Airway epithelial cell (primary cell): ENCODE results near the gene PCDHB3. TPM values are rescaled to one million over a fixed set of nuclear protein-coding genes. Genes with fewer than 3 reads are reported as not detected.

Source experiments
- total RNA-seq: library from RNA; depleted of rRNA; stranded (reverse); fragments of >200 nt; gene quantifications from 2 replicates; pipeline ENCODE4 v1.2.3, GENCODE V29; 2015

The PCDHB3 gene
- 0.05 TPM in 1 of 2 replicates, not detected in the other for total RNA-seq

DNA sequence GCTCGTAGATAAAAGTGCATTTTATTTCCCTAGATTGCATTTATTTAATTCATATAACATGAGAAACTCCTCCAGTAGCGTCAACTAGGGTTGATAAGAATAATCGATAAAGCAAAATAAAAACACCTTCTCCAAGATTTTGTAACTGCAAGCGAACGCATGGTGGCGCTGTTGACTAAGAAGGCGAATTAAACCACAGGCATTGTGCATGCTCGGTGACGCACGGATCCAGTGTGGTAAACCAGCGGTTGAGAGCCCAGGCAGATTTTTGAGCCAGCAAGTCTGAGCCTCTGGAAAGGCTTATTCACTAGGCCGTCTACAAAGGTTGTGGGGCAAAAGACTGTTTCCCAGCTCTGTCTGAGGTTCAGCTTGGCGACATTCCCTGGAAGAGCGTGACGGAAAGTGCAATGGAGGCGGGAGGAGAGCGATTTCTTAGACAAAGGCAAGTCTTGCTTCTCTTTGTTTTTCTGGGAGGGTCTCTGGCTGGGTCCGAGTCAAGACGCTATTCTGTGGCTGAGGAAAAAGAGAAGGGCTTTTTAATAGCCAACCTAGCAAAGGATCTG is at the start of gene PCDHB3:
TSS of gene PCDHB3 (plus strand) at position 231 of the 563 bp plus-strand sequence. CDS start at position 408, 177 bp downstream.

DNA sequence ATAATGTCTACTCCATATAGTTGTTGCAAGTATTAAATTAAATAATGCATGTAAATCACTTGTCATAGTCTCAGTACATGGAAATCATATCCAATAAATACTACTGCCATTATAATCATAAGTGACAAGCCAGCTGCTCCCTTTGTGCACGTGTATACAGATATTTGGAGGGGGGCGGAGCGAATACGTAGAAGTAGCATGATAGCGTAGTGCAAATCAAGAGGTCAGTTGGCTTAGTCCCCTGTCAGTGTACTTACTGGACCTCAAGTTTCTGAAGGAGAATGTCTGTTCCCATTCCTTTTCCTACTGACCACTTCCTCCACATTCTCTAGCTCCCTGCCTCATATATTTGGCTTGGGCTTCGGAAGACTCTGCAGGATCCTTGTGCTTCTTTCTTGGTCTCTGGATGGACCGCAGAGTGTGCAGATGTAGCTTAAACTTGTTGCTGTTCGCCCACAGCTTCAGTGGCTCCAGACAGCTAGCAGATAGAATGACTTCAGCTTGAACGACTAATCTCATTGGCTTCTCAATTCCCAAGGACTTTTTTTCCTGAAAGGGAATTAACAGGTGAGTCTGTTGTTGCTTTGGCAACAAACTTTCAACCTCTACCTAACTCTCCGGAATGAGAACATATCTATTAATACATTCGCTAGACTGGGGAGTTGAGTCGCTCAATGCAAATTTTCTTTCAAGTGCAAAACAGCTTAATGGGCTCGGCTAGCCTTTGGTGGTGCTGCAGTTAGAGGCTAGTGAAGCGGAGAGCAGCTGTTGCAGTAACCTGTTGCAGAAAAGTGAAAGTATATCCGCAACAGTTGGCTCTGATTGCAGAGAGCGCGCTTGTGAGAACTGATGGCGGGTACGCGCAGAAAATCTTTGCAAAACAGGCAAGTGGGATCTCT is 49.4 kb upstream of the PCDHB3 start, which contains the start of gene PCDHB1:
TSS of gene PCDHB1 (plus strand) at position 753 of the 899 bp plus-strand sequence. CDS start at position 850, 97 bp downstream.

DNA sequence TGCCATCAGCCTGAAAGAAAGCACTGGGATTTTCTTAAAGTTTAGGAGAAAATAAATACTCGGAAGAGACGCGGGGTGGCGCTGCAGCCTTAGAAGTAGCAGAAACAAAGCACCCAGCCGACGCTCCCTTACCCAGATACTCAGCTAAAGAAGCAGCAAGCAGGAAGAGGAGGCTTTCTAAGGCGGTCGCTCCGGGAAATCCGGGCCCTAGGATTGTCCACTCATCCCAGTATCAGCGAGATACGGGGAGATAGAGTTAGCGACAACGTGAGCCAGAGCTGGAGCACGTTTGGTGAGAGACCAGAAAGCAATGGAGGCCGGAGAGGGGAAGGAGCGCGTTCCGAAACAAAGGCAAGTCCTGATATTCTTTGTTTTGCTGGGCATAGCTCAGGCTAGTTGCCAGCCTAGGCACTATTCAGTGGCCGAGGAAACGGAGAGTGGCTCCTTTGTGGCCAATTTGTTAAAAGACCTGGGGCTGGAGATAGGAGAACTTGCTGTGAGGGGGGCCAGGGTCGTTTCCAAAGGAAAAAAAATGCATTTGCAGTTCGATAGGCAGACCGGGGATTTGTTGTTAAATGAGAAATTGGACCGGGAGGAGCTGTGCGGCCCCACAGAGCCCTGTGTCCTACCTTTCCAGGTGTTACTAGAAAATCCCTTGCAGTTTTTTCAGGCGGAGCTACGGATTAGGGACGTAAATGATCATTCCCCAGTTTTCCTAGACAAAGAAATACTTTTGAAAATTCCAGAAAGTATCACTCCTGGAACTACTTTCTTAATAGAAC is 5.6 kb upstream of the PCDHB3 start, which contains the start of gene PCDHB2:
TSS of gene PCDHB2 (plus strand) at position 135 of the 782 bp plus-strand sequence. CDS start at position 311, 176 bp downstream.

GRCh38 chr5:141121563-141121962 is 21.3 kb downstream of the PCDHB3 start, which contains the start of gene PCDHB4:
PCDHB4 (plus strand) TSS chr5:141121818; CDS start chr5:141121999, 181 bp downstream.

GRCh38 chr5:141135030-141135717 is 34.9 kb downstream of the PCDHB3 start, which contains the start of gene PCDHB5:
PCDHB5 (plus strand) TSS chr5:141135206; CDS start chr5:141135435, 229 bp downstream.

DNA sequence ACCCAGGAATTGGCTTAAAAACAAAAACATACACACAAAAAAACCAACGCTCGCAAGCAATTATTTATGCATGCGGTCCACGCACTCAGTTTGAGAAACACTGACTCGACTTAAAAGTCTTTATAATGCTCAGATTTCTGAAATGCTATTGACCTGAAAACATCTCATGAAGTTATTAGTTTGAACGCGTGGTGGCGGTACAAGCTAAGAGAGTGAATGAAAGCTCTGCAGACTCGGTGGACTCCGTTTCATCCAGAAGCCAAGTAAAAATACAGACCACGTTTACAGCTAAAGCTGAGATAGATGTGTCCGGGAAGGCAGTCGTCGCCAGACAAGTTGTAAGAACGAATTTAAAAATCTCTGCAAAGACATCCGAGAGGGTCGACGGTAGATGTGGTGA is 49.5 kb downstream of the PCDHB3 start, which contains the start of gene PCDHB6:
TSS of gene PCDHB6 (plus strand) at position 246 of the 400 bp plus-strand sequence. CDS start 201 bp downstream, outside the sequence.

Other genes starting within 250 kb of the PCDHB3 start
- gene PCDHA10, start 244.6 kb upstream of the PCDHB3 start, total RNA-seq: not detected in 2 replicates
- gene PCDHA11, start 231.5 kb upstream of the PCDHB3 start, total RNA-seq: not detected in 2 replicates
- not detected in 2 replicates for gene PCDHA12, start 225.2 kb upstream of the PCDHB3 start, total RNA-seq
- gene PCDHA13, start 218.3 kb upstream of the PCDHB3 start, total RNA-seq: not detected in 2 replicates
- 0.07 TPM in 1 of 2 replicates, not detected in the other for gene PCDHAC1, start 174.2 kb upstream of the PCDHB3 start, total RNA-seq
- 0.42 and 1.1 TPM in 2 replicates for gene PCDHAC2, start 134.0 kb upstream of the PCDHB3 start, total RNA-seq
- gene PCDHB1, start 49.1 kb upstream of the PCDHB3 start, total RNA-seq: not detected in 2 replicates
- 0.14 TPM in 1 of 2 replicates, not detected in the other for gene PCDHB2, start 5.9 kb upstream of the PCDHB3 start, total RNA-seq
- gene PCDHB4, start 21.3 kb downstream of the PCDHB3 start, total RNA-seq: not detected in 2 replicates
- gene PCDHB5, start 34.7 kb downstream of the PCDHB3 start, total RNA-seq: 0.63 TPM in 1 of 2 replicates, not detected in the other
- gene PCDHB6, start 49.6 kb downstream of the PCDHB3 start, total RNA-seq: 0.14 TPM in 1 of 2 replicates, not detected in the other
- not detected in 2 replicates for gene PCDHB7, start 72.2 kb downstream of the PCDHB3 start, total RNA-seq
- 0.07 TPM in 1 of 2 replicates, not detected in the other for gene PCDHB8, start 77.3 kb downstream of the PCDHB3 start, total RNA-seq
- 0.07 and 0.14 TPM in 2 replicates for gene PCDHB16, start 81.9 kb downstream of the PCDHB3 start, total RNA-seq
- 0.07 TPM in 1 of 2 replicates, not detected in the other for gene PCDHB9, start 86.7 kb downstream of the PCDHB3 start, total RNA-seq
- gene PCDHB10, start 91.9 kb downstream of the PCDHB3 start, total RNA-seq: 0.05 and 0.21 TPM in 2 replicates
- 0.09 TPM in 1 of 2 replicates, not detected in the other for gene PCDHB11, start 99.2 kb downstream of the PCDHB3 start, total RNA-seq
- gene PCDHB12, start 108.2 kb downstream of the PCDHB3 start, total RNA-seq: 0.05 and 0.07 TPM in 2 replicates
- 0.09 and 0.14 TPM in 2 replicates for gene PCDHB13, start 113.4 kb downstream of the PCDHB3 start, total RNA-seq
- gene PCDHB14, start 122.9 kb downstream of the PCDHB3 start, total RNA-seq: 0.21 and 0.65 TPM in 2 replicates
- 0.07 and 0.28 TPM in 2 replicates for gene PCDHB15, start 144.9 kb downstream of the PCDHB3 start, total RNA-seq
- gene SLC25A2, start 203.6 kb downstream of the PCDHB3 start, total RNA-seq: not detected in 2 replicates
- 28.8 and 30.0 TPM in 2 replicates for gene TAF7, start 220.3 kb downstream of the PCDHB3 start, total RNA-seq
- gene PCDHGA1, start 230.0 kb downstream of the PCDHB3 start, total RNA-seq: 0.28 TPM in 1 of 2 replicates, not detected in the other
- 0.42 and 0.79 TPM in 2 replicates for gene PCDHGA2, start 238.3 kb downstream of the PCDHB3 start, total RNA-seq
- gene PCDHGA3, start 243.4 kb downstream of the PCDHB3 start, total RNA-seq: 0.14 and 0.21 TPM in 2 replicates
- 0.07 TPM in 1 of 2 replicates, not detected in the other for gene PCDHGB1, start 249.6 kb downstream of the PCDHB3 start, total RNA-seq